Measurements from ENCODE around the gene ITGAV.

GRCh38 chr2:186718903-186719302 is 129.0 kb downstream of the ITGAV start:
- TF ChIP-seq CTCF (IDR thresholded peaks at IDR 0.05), result no peak
- no peak for TF ChIP-seq EP300 (IDR thresholded peaks at IDR 0.05)

Measured in ovary (tissue), 3 donors.